HG02970 (cell line): Measurements from ENCODE around the gene PLCH1.
"Not testable (repeated sequence)": the region's sequence is repeated elsewhere in the genome, so short reads cannot be mapped to it uniquely, and the experiment has no call there.

Experiments used
- ATAC-seq: cut with Tn5 transposase; IDR thresholded peaks from one replicate; pipeline ENCODE4 v1.9.1; 2021; ENCODE audit warnings: mild to moderate bottlenecking, moderate library complexity, moderate number of reproducible peaks; ENCODE audit not compliant: unreplicated experiment, low FRiP score

The PLCH1 gene

DNA sequence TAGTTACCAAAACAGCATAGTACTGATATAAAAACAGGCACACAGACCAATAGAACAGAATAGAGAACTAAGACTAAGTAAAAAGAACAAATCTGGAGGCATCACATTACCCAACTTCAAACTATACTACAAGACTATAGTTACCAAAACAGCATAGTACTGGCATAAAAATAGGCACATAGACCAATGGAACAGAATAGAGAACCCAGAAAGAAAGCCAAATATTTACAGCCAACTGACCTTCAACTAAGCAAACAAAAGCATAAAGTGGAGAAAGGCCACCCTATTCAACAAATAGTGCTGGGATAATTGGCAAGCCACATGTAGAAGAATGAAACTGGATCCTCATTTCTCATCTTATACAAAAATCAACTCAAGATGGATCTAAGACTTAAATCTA lies 130.5 kb downstream of the PLCH1 start:
- not testable (repeated sequence) for ATAC-seq

DNA sequence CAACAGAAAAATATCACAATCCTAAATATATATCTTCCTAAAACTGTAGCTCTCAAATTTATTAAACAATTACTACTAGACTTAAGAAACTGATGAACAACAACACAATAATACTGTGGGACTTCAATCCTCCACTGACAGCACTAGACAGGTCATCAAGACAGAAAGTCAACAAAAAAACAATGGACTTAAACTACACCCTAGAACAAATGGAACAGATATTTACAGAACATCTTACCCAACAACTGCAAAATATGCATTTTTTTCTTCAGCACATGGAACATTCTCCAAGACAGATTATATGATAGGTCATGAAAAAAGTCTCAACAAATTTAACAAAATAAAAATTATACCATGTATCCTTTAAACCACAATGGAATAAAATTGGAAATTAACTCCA lies 133.4 kb downstream of the PLCH1 start:
- ATAC-seq: no peak

- no peak for ATAC-seq
These were observed 135.3 kb downstream of the PLCH1 start for GRCh38 chr3:155609586-155609985.

DNA sequence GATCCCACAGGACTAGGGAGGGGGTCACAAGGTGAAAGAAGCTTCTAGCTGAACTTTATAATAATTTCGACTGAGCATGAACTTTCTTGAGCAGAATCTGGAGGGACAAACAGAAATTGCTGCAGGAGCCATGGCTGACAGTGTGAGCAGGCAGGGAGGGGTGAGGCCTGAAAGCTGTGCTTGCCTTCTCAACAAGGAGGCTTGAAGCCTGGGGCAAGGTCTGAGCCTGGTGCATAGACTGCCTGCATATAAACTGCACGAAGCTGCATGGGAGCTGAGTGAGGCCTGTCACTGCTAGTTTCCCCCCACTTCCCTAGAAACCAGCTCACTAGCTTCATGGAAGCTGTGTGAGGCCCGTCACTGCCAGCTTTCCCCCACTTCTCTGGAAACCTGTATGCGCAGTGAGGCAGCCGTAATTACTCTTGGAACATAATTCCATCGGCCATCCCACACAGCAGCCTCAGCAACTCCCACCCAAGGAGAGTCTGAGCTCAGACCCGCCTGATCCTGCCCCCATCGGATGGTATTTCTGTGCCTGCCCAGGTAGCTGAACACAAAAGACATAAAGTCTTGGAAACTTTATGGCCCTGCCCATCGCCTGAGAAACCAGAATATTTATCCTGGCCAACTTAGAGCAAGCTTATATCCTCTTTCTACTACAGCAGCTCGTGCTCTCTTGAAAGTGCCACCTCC lies 136.5 kb downstream of the PLCH1 start:
- ATAC-seq: no peak

GRCh38 chr3:155607761-155608160 lies 137.1 kb downstream of the PLCH1 start:
- no peak for ATAC-seq

GRCh38 chr3:155605571-155605970 lies 139.3 kb downstream of the PLCH1 start:
- ATAC-seq: no peak

- ATAC-seq: no peak
These were observed 139.9 kb downstream of the PLCH1 start for GRCh38 chr3:155604967-155605366.

DNA sequence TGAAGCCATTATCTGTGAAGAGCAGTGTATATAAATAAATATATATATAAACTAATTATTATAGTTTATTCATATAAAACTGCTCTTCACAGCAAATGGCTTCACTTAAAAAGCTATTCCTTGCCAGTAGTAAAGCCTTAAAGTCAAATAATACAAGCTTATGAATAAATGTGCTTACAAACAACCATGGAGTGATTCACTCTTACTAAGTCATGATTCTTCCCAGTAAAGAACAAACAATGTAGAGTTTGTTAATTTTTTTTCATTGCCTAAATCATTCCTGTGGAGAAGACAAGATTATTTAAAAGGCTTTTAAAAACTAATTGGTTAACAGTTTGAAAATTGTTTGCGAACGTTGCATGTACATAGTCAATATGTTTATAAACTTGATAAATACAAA lies 140.7 kb downstream of the PLCH1 start:
- no peak for ATAC-seq

- ATAC-seq: no peak
These were observed 141.6 kb downstream of the PLCH1 start for GRCh38 chr3:155603302-155603701.

DNA sequence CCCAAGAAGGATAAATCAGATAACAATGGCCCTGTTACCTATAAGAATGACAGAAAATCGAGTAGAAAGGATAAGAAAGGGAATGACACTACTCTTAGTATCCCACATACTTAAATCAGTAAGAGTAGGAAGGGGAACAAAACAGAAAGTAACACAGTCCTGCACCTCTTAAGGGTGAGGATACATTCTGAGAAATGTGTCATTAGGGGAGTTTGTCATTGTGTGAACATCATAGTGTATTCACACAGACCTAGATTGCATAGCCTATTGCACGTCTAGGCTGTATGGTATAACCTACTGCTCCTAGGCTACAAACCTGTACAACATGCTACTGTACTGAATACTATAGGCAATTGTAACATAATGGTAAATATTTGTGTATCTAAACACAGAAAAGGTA lies 142.6 kb downstream of the PLCH1 start:
- no peak for ATAC-seq

DNA sequence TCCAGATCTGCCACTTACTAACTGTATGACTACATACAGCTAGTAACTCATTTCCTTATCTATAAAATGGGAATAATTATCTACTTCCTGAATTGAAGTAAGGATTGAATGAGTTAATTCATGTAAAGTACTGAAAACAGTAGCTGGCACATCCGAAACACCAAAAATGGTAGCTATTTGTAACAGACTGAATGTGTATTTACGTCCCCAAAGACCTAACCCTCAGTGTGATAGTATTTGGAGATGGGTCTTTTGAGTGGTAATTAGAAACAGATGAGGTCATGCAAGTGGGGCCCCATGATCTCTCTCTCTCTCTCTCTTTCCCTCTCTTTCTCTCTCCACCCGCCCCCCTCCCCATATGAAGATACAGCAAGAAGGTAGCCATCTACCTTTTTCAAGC lies 146.2 kb downstream of the PLCH1 start:
- ATAC-seq: no peak

GRCh38 chr3:155596615-155597014 lies 148.3 kb downstream of the PLCH1 start:
- no peak for ATAC-seq

GRCh38 chr3:155595371-155595770 lies 149.5 kb downstream of the PLCH1 start:
- no peak for ATAC-seq

DNA sequence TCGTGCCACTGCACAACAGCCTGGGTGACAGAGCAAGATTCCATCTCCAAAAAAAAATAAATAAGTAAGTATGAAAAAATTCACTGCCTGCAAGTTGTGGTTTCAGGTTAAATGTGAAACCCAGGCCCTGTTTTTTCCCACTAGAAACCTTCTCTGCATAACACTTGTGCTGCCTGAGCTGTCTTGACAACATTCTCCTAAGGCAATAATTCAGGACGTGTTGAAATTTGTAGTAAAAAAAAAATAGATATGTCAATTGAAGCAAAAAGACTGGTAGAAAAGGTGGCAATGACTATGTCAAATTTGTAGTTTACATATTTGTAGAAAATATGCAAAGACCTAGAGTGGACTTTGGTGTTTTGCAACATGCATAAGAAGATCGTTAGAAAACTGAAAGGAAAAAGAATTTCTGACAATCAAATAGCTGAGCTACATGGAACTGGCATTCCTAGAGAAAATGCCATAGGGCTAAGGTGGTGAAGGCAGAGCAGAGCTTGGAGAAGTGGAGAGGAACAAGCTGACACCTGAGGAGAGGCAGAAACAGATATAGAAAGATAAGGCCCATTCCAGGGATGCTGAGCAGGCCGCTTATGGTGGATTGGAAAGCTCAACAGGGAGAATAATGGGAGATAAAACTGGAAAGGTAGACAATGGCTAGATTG lies 150.2 kb downstream of the PLCH1 start:
- ATAC-seq: no peak

- ATAC-seq: no peak
These were observed 157.3 kb downstream of the PLCH1 start for GRCh38 chr3:155587581-155587980.

GRCh38 chr3:155585384-155585783 lies 159.5 kb downstream of the PLCH1 start:
- no peak for ATAC-seq

- ATAC-seq: no peak
These were observed 163.3 kb downstream of the PLCH1 start for GRCh38 chr3:155581579-155581978.

- ATAC-seq: no peak
These were observed 172.8 kb downstream of the PLCH1 start for GRCh38 chr3:155572085-155572484.

- ATAC-seq: no peak
These were observed 176.6 kb downstream of the PLCH1 start for GRCh38 chr3:155568295-155568694.

DNA sequence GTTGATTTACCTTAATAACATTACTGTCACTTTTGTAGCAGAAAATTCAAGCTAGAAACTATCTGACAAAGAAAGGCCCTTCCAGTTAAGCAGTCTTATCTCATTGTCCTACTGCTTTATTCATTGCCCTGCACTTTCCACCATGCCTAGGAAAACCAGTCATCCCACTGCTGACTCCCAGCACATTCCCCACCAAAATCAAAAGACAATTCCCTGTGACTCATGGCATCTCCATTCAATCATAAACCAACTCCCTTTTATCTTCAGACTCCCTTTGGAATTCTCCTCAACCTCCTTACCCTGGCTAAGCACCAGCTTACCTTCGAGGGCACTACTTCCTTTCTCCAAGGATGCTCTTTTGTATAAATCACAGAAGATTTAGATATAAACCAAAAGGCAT lies 184.3 kb downstream of the PLCH1 start:
- ATAC-seq: no peak

DNA sequence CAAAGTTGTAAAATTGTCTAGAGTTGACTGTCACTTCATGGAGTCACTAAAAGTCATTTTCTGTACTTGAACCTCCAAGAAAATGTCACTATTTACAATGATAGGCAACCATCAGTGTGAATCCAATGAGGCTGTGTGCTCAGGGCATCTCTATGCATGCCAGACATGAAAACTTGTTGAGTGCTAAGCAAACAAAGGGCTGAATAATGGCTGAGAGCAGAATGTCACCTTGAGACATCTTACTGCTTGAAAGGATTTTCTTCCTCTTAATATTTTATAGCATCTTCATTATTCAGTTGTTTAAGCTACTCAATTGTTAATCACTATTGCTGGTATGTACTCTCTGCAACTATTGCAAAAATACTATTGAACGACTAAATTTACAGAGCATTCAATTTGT lies 184.7 kb downstream of the PLCH1 start:
- ATAC-seq: no peak

GRCh38 chr3:155556531-155556930 lies 188.3 kb downstream of the PLCH1 start:
- no peak for ATAC-seq
